ENCODE data around the gene TUBA1A.
"Not testable (repeated sequence)": the region's sequence is repeated elsewhere in the genome, so short reads cannot be mapped to it uniquely, and the experiment has no call there.

The TUBA1A gene

DNA sequence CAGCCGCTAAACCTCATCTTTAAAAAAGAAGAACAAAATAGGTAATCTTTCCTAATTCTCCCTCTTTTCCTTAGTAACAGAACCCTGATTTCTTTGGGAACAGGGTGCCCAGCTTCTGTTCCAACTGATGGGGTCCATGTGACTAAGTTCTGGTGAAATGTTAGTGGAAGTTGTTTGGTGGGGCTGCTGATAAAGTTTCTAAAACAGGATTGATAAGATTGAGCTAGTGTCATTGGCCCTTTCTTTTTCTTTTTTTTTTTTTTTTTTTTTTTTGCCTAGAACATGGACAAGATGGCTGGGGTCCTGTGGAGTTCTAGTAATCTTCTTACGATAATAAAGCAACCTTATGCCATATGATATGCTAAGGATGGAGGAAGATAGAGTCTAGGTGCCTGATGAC lies 41.5 kb downstream of the TUBA1A start:
- DNase-seq (ENCODE audit: low spot score), result no peak

DNA sequence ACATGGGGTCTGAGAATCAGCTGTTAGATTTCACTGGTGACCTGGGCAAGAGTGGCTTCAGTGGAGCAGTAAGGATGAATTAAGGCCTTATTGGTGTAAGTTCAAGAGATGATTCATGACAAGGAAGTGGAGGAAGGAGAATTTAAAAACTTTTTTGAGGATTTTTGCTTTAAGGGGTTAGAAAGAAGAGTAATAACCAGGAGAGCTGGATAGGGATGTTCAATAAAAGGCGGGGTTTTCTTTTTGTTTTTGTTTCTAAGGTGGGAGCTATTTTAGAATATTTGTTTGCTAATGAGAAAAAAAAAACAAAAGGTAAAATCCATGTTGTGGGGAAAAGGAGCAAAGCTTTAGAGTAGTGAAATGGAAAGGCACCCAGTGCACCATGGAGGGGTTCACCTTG lies 42.5 kb downstream of the TUBA1A start:
- DNase-seq (ENCODE audit: low spot score), result no peak

DNA sequence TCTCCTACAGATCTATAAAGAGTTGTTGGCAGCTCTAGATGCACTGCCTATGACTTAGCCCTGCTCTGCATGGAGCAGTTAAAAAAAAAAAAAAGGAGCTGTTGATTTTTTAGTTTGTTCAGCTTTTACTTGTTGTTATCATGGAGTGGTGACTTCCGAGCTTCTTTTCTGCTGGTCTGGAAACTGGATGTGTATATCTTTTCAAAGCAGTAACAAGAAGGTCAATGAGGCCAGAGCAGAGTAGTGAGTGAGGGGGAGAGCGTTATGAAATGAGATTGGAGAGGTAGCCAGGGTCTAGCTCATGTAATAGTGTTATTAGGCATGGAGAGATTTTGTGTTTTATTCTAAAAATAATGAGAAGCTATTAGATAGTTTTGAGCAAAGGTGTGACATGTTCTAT lies 44.5 kb downstream of the TUBA1A start:
- DNase-seq (ENCODE audit: low spot score), result no peak

GRCh38 chr12:49138999-49139398 lies 49.9 kb downstream of the TUBA1A start:
- no peak for DNase-seq (ENCODE audit: low spot score)

GRCh38 chr12:49138587-49138986 lies 50.3 kb downstream of the TUBA1A start:
- DNase-seq (ENCODE audit: low spot score), result no peak

GRCh38 chr12:49137476-49137875 lies 51.4 kb downstream of the TUBA1A start:
- no peak for DNase-seq (ENCODE audit: low spot score)

GRCh38 chr12:49136997-49137396 lies 51.9 kb downstream of the TUBA1A start:
- not testable (repeated sequence) for DNase-seq (ENCODE audit: low spot score)

Data from HuH-7 (cell line).